HepG2 (cell line): ENCODE data around the gene TCAP. TPM values are rescaled to one million over a fixed set of nuclear protein-coding genes. Genes with fewer than 3 reads are reported as not detected.

Experiments
- ATAC-seq: fragments of 200-7000 bp; cut with Tn5 transposase; 3 replicates; pipeline ENCODE4 v1.9.1; 2020; ENCODE audit warnings: mild to moderate bottlenecking, moderate library complexity
- BruUV-seq: library from RNA; stranded (reverse); fragments of 400-500 nt; replicated peaks from 2 replicates; lab custom pipeline; 2021; lab: Mats Ljungman, UMichigan
- CTCF ChIA-PET: fragments of 300-600 bp; formaldehyde crosslinking; extraction: SDS; loops from one replicate; lab custom pipeline; 2021; ENCODE audit warnings: low total read pairs, inconsistent platforms, low intra/inter-chr PET ratio; lab: Yijun Ruan, JAX
- POLR2A ChIA-PET: fragments of 350-600 bp; sonication (Branson Sonifier 250); formaldehyde crosslinking; loops from one replicate; lab custom pipeline; 2020; ENCODE audit warnings: antibody characterized with exemption, inconsistent platforms; lab: Yijun Ruan, JAX
- DNase-seq: peaks from one replicate; pipeline ENCODE4 v3.0.0-alpha.2; 2015; ENCODE audit warnings: low spot score
- FAIRE-seq: peaks from 3 replicates; lab custom pipeline; 2011; peaks lifted over from hg19 to GRCh38; lab: Jason Lieb, UNC
- H2AFZ ChIP-seq: one replicate; pipeline ENCODE4 v1.6.1; 2011; ENCODE audit warnings: low read length, inconsistent platforms
- H3K27ac ChIP-seq: fragments of 300-600 bp; 3 replicates; pipeline ENCODE4 v1.8.0; 2011; ENCODE audit warnings: mixed run types, mild to moderate bottlenecking, mixed read lengths, low read length, inconsistent platforms; ENCODE audit not compliant: insufficient read depth; ENCODE audit errors: extremely low read length
- H3K27me3 ChIP-seq, 2 experiments: fragments of 200-600 bp in 1 of 2; 2 replicates in 1 of 2; 3 replicates in 1 of 2; pipeline versions ENCODE4 v1.6.0 to v1.8.0; 2011; ENCODE audit warnings: low read length in 2 of 2, mild to moderate bottlenecking in 2 of 2, moderate library complexity in 2 of 2, inconsistent platforms in 1 of 2; ENCODE audit not compliant: insufficient read depth in 2 of 2, control insufficient read depth in 1 of 2
- H3K36me3 ChIP-seq, 2 experiments: fragments of 200-600 bp in 1 of 2; replicated peaks in 1 of 2; 2 replicates in 1 of 2; 3 replicates in 1 of 2; pipeline versions ENCODE4 v1.5.1 to v1.8.0; 2011; ENCODE audit warnings: low read length in 2 of 2, inconsistent platforms in 1 of 2; ENCODE audit not compliant: insufficient read depth in 2 of 2, control insufficient read depth in 1 of 2
- H3K4me1 ChIP-seq: 2 replicates; pipeline ENCODE4 v1.5.1; 2012; ENCODE audit warnings: low read length, inconsistent platforms; ENCODE audit not compliant: insufficient read depth
- H3K4me2 ChIP-seq: 2 replicates; pipeline ENCODE4 v1.6.0; 2011; ENCODE audit warnings: low read depth, low read length, inconsistent platforms
- H3K4me3 ChIP-seq, 3 experiments: fragments of 200-600 bp in 1 of 3; sonication (generic), shearing (Covaris generic) in 1 of 3; replicated peaks in 1 of 3; 2 replicates each; pipeline ENCODE4 v1.5.1; 2011 to 2016; ENCODE audit warnings: low read length in 3 of 3, inconsistent platforms in 2 of 3, low read depth in 2 of 3, mild to moderate bottlenecking in 2 of 3, control low read depth in 1 of 3, mixed read lengths in 1 of 3; ENCODE audit not compliant: insufficient read depth in 1 of 3
- H3K79me2 ChIP-seq: one replicate; pipeline ENCODE4 v1.6.1; 2011; ENCODE audit warnings: low read length, inconsistent platforms; ENCODE audit not compliant: insufficient read depth
- H3K9ac ChIP-seq: 2 replicates; pipeline ENCODE4 v1.6.0; 2011; ENCODE audit warnings: mild to moderate bottlenecking, low read depth, low read length, inconsistent platforms; ENCODE audit not compliant: insufficient read depth
- H3K9me3 ChIP-seq: 2 replicates; pipeline ENCODE4 v1.5.1; 2012; ENCODE audit warnings: mild to moderate bottlenecking, low read length
- H4K20me1 ChIP-seq: 2 replicates; pipeline ENCODE4 v1.6.0; 2011; ENCODE audit warnings: inconsistent platforms, mild to moderate bottlenecking, low read length, moderate library complexity; ENCODE audit not compliant: insufficient read depth
- CHCHD3 ChIP-seq: sonication (generic); formaldehyde crosslinking; IDR thresholded peaks from 2 replicates; pipeline ENCODE4 v1.8.0; 2022; ENCODE audit warnings: mild to moderate bottlenecking, missing genetic modification reagents, moderate library complexity
- CTCF ChIP-seq: sonication (generic); formaldehyde crosslinking; IDR thresholded peaks from 2 replicates; pipeline ENCODE4 v1.5.0; 2020; ENCODE audit warnings: mild to moderate bottlenecking, missing genetic modification reagents, moderate library complexity
- FUBP1 ChIP-seq: sonication (generic); formaldehyde crosslinking; IDR thresholded peaks from 2 replicates; pipeline ENCODE4 v1.5.1; 2020; ENCODE audit warnings: missing genetic modification reagents, mild to moderate bottlenecking, borderline replicate concordance
- HDAC2 ChIP-seq: sonication (generic); formaldehyde crosslinking; IDR thresholded peaks from 2 replicates; pipeline ENCODE4 v1.4.0; 2020; ENCODE audit warnings: missing genetic modification reagents
- HNRNPL ChIP-seq: fragments of 200-400 bp; formaldehyde crosslinking; IDR thresholded peaks from 2 replicates; pipeline ENCODE4 v1.6.1; 2017; ENCODE audit warnings: mild to moderate bottlenecking, low read depth, low read length
- ZIK1 ChIP-seq: sonication (generic); formaldehyde crosslinking; IDR thresholded peaks from 2 replicates; pipeline ENCODE4 v1.5.0; 2020; ENCODE audit warnings: mild to moderate bottlenecking, low read depth, missing genetic modification reagents, borderline replicate concordance
- ZNF235 ChIP-seq: sonication (generic); formaldehyde crosslinking; IDR thresholded peaks from 2 replicates; pipeline ENCODE4 v1.8.1; 2023; ENCODE audit warnings: mild to moderate bottlenecking, missing genetic modification reagents, borderline replicate concordance
- ZNF572 ChIP-seq: sonication (generic); formaldehyde crosslinking; IDR thresholded peaks from 2 replicates; pipeline ENCODE4 v1.5.1; 2020; ENCODE audit warnings: mild to moderate bottlenecking, missing genetic modification reagents
- WGBS: methylation state at CpG from one replicate; pipeline ENCODE4 v1.1.6; 2017; ENCODE audit warnings: low lambda C conversion rate; 5-methylcytosine and 5-hydroxymethylcytosine counted together
- in situ Hi-C: cut with HindIII; loops from 2 replicates; pipeline ENCODE4 v1.10.0; 2017; ENCODE audit warnings: low pct_unique_long_range_greater_than_20kb; ENCODE audit not compliant: extremely low pct_ligation_motif_present
- intact Hi-C: fragments of 100-400 bp; cut with micrococcal nuclease; formaldehyde crosslinking; loops from one replicate; pipeline ENCODE4 v1.10.0; 2022; ENCODE audit not compliant: unreplicated experiment
- polyA plus RNA-seq, 8 experiments: library from polyadenylated mRNA; depleted of rRNA in 3 of 8; stranded (reverse) in 7 of 8; unstranded in 1 of 8; fragments of >200 nt; fragmentation: Illumina TruSeq in 4 of 8; extraction: Trizol in 4 of 8; gene quantifications; 2 replicates each; pipeline versions ENCODE4 v1.2.1 to v1.2.3, GENCODE V29; 2011 to 2016; ENCODE audit warnings: low read depth in 4 of 8, missing spikeins in 1 of 8, mixed read lengths in 1 of 8; ENCODE audit not compliant: insufficient read depth in 1 of 8
- total RNA-seq, 5 experiments: library from RNA; depleted of rRNA; stranded (reverse); fragments of >200 nt; fragmentation: Illumina TruSeq; extraction: Trizol; gene quantifications; 2 replicates each; pipeline ENCODE4 v1.2.3, GENCODE V29; 2016; ENCODE audit warnings: low read depth in 1 of 5
- TF ChIP-seq, protein P1 (sequence below): sonication (generic); formaldehyde crosslinking; IDR thresholded peaks from 2 replicates; pipeline ENCODE4 v1.9.0; 2022; ENCODE audit warnings: low read depth, missing genetic modification reagents
- TF ChIP-seq, protein P2 (sequence below): sonication (generic); formaldehyde crosslinking; IDR thresholded peaks from 2 replicates; pipeline ENCODE4 v1.4.0; 2020; ENCODE audit warnings: missing genetic modification reagents, mild to moderate bottlenecking, borderline replicate concordance

Gene TCAP
- total and polyA plus RNA-seq, 2 of the 13 experiments (the other 11 are each of a cell fraction or from before 2014, with no cell fraction given), result 0.24 to 0.65 TPM

DNA sequence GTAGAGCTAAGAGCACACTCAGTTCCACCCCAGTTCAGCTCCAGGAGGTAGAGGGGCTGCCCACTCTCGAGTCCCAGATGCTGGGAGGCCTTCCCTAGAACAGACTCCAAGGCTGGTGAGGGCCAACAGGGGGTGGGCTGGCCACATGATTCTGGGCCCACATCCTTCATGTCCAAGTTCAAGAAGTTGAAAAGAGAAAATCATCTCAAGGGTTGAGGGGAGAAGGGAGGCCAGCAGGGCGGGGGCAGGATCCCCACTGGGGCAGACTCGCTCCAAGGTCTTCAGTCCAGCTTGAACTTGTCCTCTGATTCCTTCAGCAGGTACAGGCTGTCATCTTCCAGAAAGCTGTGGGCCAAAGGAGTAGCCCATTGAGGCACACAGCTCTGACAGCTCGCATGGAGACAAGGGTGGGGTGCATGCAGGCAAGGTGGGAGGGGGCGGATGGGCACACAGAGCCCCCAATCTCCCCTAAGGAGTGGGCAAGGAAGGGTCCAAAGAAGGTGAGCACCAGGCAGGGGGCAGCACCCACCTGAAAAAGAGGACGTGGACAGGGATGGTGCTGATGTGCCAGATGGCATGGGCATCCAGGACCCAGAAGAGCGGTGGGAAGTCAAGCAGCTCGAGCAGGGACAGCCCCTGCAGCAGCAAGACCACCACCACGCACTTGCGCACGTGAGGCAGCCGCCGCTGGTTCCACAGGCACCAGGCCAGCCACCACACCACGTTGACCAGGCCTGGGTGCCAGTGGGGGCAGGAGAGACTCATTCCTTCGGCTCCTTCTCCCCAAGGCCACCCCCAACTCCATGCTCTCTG is 7.6 kb downstream of the TCAP start:
- BruUV-seq, result no TSS peak
- peak overlapping the region in 1 of 3 experiments; percentile 69; a peak in 1 of 6 replicates for H3K4me3 ChIP-seq
- H2AFZ ChIP-seq, result no peak overlapping the region
- DNase-seq, result no peak
- no peak overlapping the region for H3K9ac ChIP-seq
- no peak overlapping the region for H3K27ac ChIP-seq
- POLR2A ChIA-PET, result interaction anchor here (0.9 to 9.4 kb wide), 9 partner anchors 15 to 64 kb away, joined by 3 to 96 read pairs (median 9); partner anchors contain the start of genes ERBB2, GRB7, MIEN1 and PGAP3
- peak overlapping the region; percentile 95 for H3K4me2 ChIP-seq
- no peaks in the 10 kb centered on the region for H3K79me2 ChIP-seq
- WGBS, result 88% methylated on average over 9 of the region's 15 CpGs
- no peaks in the 10 kb centered on the region for H3K9me3 ChIP-seq
- peaks cover 6 to 29% of the 10 kb centered on the region in 2 experiments; a peak in 4 of 5 replicates for H3K27me3 ChIP-seq
- FAIRE-seq, result no peak
- in situ Hi-C loops (loop anchor here (5.0 kb wide), 2 partner anchors 50 to 80 kb away; no protein-coding TSS in a partner anchor), intact Hi-C loops (loop anchor here (1.0 to 5.0 kb wide), 2 partner anchors 46 to 80 kb away; no protein-coding TSS in a partner anchor)
- CTCF ChIA-PET, result interaction anchor here (1.2 to 8.5 kb wide), 6 partner anchors 38 to 125 kb away, joined by 4 to 136 read pairs (median 9); partner anchors contain the start of gene MIEN1
- H3K36me3 ChIP-seq, result no peaks in the 10 kb centered on the region
- peaks cover 80% of the 10 kb centered on the region for H3K4me1 ChIP-seq
- H4K20me1 ChIP-seq, result no peaks in the 10 kb centered on the region
- no peak; the same call in 2 of the 3 replicates for ATAC-seq
- TF ChIP-seq ZNF572 (CRISPR knock-in tag) (peak; percentile 24; the same call in 1 of the 2 replicates), CTCF (CRISPR knock-in tag) (peak; percentile 14; the same call in 1 of the 2 replicates), HDAC2 (no peak), CHCHD3 (peak; percentile 58; the same call in 1 of the 2 replicates), HNRNPL (0 out of 2 replicates have a peak, but pooled peaks have one; percentile 36), ZNF235 (CRISPR knock-in tag) (peak; percentile 50; the same call in 1 of the 2 replicates), FUBP1 (CRISPR knock-in tag) (0 out of 2 replicates have a peak, but pooled peaks have one; percentile 44), ZIK1 (CRISPR knock-in tag) (0 out of 2 replicates have a peak, but pooled peaks have one; percentile 44)
- TF ChIP-seq, protein P1, sequence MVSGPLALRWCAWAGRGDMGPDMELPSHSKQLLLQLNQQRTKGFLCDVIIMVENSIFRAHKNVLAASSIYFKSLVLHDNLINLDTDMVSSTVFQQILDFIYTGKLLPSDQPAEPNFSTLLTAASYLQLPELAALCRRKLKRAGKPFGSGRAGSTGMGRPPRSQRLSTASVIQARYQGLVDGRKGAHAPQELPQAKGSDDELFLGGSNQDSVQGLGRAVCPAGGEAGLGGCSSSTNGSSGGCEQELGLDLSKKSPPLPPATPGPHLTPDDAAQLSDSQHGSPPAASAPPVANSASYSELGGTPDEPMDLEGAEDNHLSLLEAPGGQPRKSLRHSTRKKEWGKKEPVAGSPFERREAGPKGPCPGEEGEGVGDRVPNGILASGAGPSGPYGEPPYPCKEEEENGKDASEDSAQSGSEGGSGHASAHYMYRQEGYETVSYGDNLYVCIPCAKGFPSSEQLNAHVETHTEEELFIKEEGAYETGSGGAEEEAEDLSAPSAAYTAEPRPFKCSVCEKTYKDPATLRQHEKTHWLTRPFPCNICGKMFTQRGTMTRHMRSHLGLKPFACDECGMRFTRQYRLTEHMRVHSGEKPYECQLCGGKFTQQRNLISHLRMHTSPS (CRISPR knock-in tag), result 0 out of 2 replicates have a peak, but pooled peaks have one; percentile 54
- TF ChIP-seq, protein P2, sequence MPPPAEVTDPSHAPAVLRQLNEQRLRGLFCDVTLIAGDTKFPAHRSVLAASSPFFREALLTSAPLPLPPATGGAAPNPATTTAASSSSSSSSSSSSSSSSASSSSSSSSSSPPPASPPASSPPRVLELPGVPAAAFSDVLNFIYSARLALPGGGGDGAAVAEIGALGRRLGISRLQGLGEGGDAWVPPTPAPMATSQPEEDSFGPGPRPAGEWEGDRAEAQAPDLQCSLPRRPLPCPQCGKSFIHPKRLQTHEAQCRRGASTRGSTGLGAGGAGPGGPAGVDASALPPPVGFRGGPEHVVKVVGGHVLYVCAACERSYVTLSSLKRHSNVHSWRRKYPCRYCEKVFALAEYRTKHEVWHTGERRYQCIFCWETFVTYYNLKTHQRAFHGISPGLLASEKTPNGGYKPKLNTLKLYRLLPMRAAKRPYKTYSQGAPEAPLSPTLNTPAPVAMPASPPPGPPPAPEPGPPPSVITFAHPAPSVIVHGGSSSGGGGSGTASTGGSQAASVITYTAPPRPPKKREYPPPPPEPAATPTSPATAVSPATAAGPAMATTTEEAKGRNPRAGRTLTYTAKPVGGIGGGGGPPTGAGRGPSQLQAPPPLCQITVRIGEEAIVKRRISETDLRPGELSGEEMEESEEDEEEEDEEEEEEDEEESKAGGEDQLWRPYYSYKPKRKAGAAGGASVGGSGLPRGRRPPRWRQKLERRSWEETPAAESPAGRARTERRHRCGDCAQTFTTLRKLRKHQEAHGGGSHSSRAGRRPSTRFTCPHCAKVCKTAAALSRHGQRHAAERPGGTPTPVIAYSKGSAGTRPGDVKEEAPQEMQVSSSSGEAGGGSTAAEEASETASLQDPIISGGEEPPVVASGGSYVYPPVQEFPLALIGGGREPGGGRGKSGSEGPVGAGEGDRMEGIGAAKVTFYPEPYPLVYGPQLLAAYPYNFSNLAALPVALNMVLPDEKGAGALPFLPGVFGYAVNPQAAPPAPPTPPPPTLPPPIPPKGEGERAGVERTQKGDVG (CRISPR knock-in tag), result no peak
